HEK293 (cell line): Measurements from ENCODE around the gene KCNJ14.
A peak's percentile ranks its signal among the peaks of the same experiment; 100 is the strongest.

Experiments
- CTCF ChIA-PET: fragments of 350-600 bp; formaldehyde crosslinking; extraction: SDS; loops from one replicate; lab custom pipeline; 2021; ENCODE audit warnings: antibody characterized with exemption; lab: Yijun Ruan, JAX
- POLR2A ChIA-PET: fragments of 300-600 bp; formaldehyde crosslinking; extraction: SDS; loops from one replicate; lab custom pipeline; 2020; ENCODE audit warnings: antibody characterized with exemption, inconsistent platforms; lab: Yijun Ruan, JAX
- H3K27ac ChIP-seq: fragments of 200-500 bp; sonication (Bioruptor generic); 2 replicates; pipeline ENCODE4 v1.5.1; 2014; ENCODE audit warnings: low read depth, low read length, control low read depth, inconsistent platforms; ENCODE audit errors: extremely low read depth
- H3K36me3 ChIP-seq, 2 experiments: fragments of 200-500 bp in 1 of 2; sonication (Bioruptor generic) in 1 of 2; 1 replicate in 1 of 2; 2 replicates in 1 of 2; pipeline ENCODE4 v1.5.1; 2014 to 2017; ENCODE audit warnings: inconsistent platforms in 2 of 2, low read length in 2 of 2; ENCODE audit not compliant: control insufficient read depth in 2 of 2, insufficient read depth in 1 of 2
- H3K4me1 ChIP-seq: fragments of 200-500 bp; sonication (Bioruptor generic); 2 replicates; pipeline ENCODE4 v1.5.1; 2014; ENCODE audit warnings: mild to moderate bottlenecking, low read length, inconsistent platforms; ENCODE audit not compliant: control insufficient read depth, insufficient read depth
- H3K4me3 ChIP-seq: 2 replicates; pipeline ENCODE4 v1.5.1; 2011; ENCODE audit warnings: low read depth, mild to moderate bottlenecking, control low read depth, low read length, moderate library complexity
- H3K9me3 ChIP-seq: fragments of 200-500 bp; sonication (Bioruptor generic); 2 replicates; pipeline ENCODE4 v1.5.1; 2014; ENCODE audit warnings: low read depth, low read length, inconsistent platforms; ENCODE audit not compliant: control insufficient read depth, insufficient read depth
- BCL11A ChIP-seq: fragments of 450-650 bp; formaldehyde crosslinking; IDR thresholded peaks from 2 replicates; pipeline ENCODE4 v1.5.1; 2016; ENCODE audit warnings: low read depth, missing biosample characterization, missing genetic modification characterization
- GLIS1 ChIP-seq: fragments of 450-650 bp; formaldehyde crosslinking; IDR thresholded peaks from 2 replicates; pipeline ENCODE4 v1.5.1; 2016; ENCODE audit warnings: missing biosample characterization, missing genetic modification characterization
- GLIS2 ChIP-seq: fragments of 450-650 bp; formaldehyde crosslinking; IDR thresholded peaks from 2 replicates; pipeline ENCODE4 v1.5.1; 2016; ENCODE audit warnings: missing biosample characterization, missing genetic modification characterization
- HOXC10 ChIP-seq: sonication (generic); formaldehyde crosslinking; IDR thresholded peaks from 2 replicates; pipeline ENCODE4 v1.8.1; 2023; ENCODE audit warnings: mild to moderate bottlenecking, missing genetic modification reagents
- HOXD13 ChIP-seq: sonication (generic); formaldehyde crosslinking; IDR thresholded peaks from 2 replicates; pipeline ENCODE4 v1.8.0; 2022; ENCODE audit warnings: missing genetic modification reagents, borderline replicate concordance
- IKZF3 ChIP-seq: fragments of 450-650 bp; IDR thresholded peaks from 2 replicates; pipeline ENCODE4 v1.5.0; 2018; ENCODE audit warnings: missing biosample characterization, mild to moderate bottlenecking, missing genetic modification characterization, moderate library complexity
- KLF9 ChIP-seq: fragments of 450-650 bp; formaldehyde crosslinking; IDR thresholded peaks from 2 replicates; pipeline ENCODE4 v1.5.1; 2016; ENCODE audit warnings: missing biosample characterization, missing genetic modification characterization, low read depth
- PRDM1 ChIP-seq: fragments of 450-650 bp; formaldehyde crosslinking; IDR thresholded peaks from 2 replicates; pipeline ENCODE4; 2016; ENCODE audit warnings: missing biosample characterization, missing genetic modification characterization
- SCRT1 ChIP-seq: fragments of 450-650 bp; formaldehyde crosslinking; IDR thresholded peaks from 2 replicates; pipeline ENCODE4 v1.5.1; 2016; ENCODE audit warnings: missing biosample characterization, missing genetic modification characterization, borderline replicate concordance
- SP2 ChIP-seq: fragments of 450-650 bp; formaldehyde crosslinking; IDR thresholded peaks from 2 replicates; pipeline ENCODE4 v1.5.1; 2016; ENCODE audit warnings: missing biosample characterization, missing genetic modification characterization
- TRIM28 ChIP-seq: IDR thresholded peaks from 2 replicates; pipeline ENCODE4 v1.6.1; 2011; ENCODE audit warnings: low read length, control low read depth, borderline replicate concordance
- ZBTB10 ChIP-seq: fragments of 450-650 bp; formaldehyde crosslinking; IDR thresholded peaks from 2 replicates; pipeline ENCODE4 v1.5.1; 2016; ENCODE audit warnings: missing biosample characterization, missing genetic modification characterization
- ZFHX2 ChIP-seq: fragments of 450-650 bp; formaldehyde crosslinking; conservative IDR thresholded peaks from 2 replicates; pipeline ENCODE4 v1.5.1; 2016; ENCODE audit warnings: missing biosample characterization, missing genetic modification characterization
- ZIC2 ChIP-seq: fragments of 450-650 bp; formaldehyde crosslinking; IDR thresholded peaks from 2 replicates; pipeline ENCODE4 v1.5.1; 2016; ENCODE audit warnings: missing biosample characterization, missing genetic modification characterization
- ZNF112 ChIP-seq: fragments of 450-650 bp; formaldehyde crosslinking; IDR thresholded peaks from 2 replicates; pipeline ENCODE4 v1.5.0; 2017; ENCODE audit warnings: missing biosample characterization, missing genetic modification characterization
- ZNF138 ChIP-seq: fragments of 450-650 bp; formaldehyde crosslinking; IDR thresholded peaks from 2 replicates; pipeline ENCODE4 v1.5.1; 2016; ENCODE audit warnings: missing biosample characterization, missing genetic modification characterization, borderline replicate concordance
- ZNF174 ChIP-seq: fragments of 450-650 bp; formaldehyde crosslinking; IDR thresholded peaks from 2 replicates; pipeline ENCODE4 v1.5.0; 2017; ENCODE audit warnings: missing biosample characterization, mild to moderate bottlenecking, missing genetic modification characterization
- ZNF623 ChIP-seq: fragments of 450-650 bp; formaldehyde crosslinking; IDR thresholded peaks from 2 replicates; pipeline ENCODE4 v1.5.1; 2016; ENCODE audit warnings: missing biosample characterization, missing genetic modification characterization
- ZNF658 ChIP-seq: fragments of 450-650 bp; formaldehyde crosslinking; IDR thresholded peaks from 2 replicates; pipeline ENCODE4; 2016; ENCODE audit warnings: missing biosample characterization, missing genetic modification characterization
- ZNF664 ChIP-seq: fragments of 450-650 bp; formaldehyde crosslinking; IDR thresholded peaks from 2 replicates; pipeline ENCODE4 v1.5.1; 2016; ENCODE audit warnings: missing biosample characterization, missing genetic modification characterization
- ZSCAN30 ChIP-seq: fragments of 450-650 bp; IDR thresholded peaks from 2 replicates; pipeline ENCODE4 v1.5.1; 2018; ENCODE audit warnings: missing biosample characterization, mild to moderate bottlenecking, missing genetic modification characterization, moderate library complexity
- ZSCAN4 ChIP-seq: fragments of 450-650 bp; formaldehyde crosslinking; IDR thresholded peaks from 2 replicates; pipeline ENCODE4 v1.5.1; 2017; ENCODE audit warnings: missing biosample characterization, missing genetic modification characterization
- TF ChIP-seq, protein P1 (sequence below): fragments of 450-650 bp; formaldehyde crosslinking; IDR thresholded peaks from 2 replicates; pipeline ENCODE4 v1.5.1; 2016; ENCODE audit warnings: missing biosample characterization, missing genetic modification characterization

KCNJ14 gene

DNA sequence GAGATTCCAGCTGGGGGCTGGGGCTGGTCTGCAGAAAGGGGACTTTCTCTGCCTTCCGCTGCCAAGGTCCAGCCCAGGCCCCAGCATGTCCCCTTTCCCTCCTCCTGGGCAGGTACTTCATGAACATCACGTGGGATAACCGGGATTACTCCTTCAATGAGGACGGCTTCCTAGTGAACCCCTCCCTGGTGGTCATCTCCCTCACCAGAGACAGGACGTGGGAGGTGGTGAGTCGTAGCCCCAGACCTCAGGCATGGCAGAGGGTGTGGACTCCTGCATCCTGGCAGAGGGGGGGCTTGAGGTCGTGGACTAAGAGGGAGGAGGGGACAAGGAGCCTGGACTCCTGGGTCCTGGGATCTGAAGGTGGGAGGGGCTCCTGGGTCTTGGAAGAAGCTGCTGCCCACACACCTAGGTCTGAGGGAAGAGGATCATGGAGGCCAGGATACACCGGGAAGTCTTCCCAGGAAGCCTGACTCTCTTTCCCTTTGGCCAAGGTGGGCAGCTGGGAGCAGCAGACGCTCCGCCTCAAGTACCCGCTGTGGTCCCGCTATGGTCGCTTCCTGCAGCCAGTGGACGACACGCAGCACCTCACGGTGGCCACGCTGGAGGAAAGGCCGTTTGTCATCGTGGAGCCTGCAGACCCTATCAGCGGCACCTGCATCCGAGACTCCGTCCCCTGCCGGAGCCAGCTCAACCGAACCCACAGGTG lies 41.3 kb upstream of the KCNJ14 start:
- Histone ChIP-seq H3K36me3 (no peaks in the 10 kb centered on the region), H3K4me3 (no peak overlapping the region), H3K9me3 (no peaks in the 10 kb centered on the region), H3K4me1 (peaks cover 8% of the 10 kb centered on the region; the same call in 1 of the 2 replicates), H3K27ac (peak overlapping the region; percentile 22; the same call in 1 of the 2 replicates)
- TF ChIP-seq ZFHX2 (tag by site-specific recombination) (peak; percentile 60), ZSCAN30 (no peak), ZSCAN4 (no peak), ZNF664 (tag by site-specific recombination) (no peak), GLIS2 (tag by site-specific recombination) (peak; percentile 40), IKZF3 (tag by site-specific recombination) (peak; percentile 33; the same call in 1 of the 2 replicates), HOXC10 (no peak), PRDM1 (tag by site-specific recombination) (peak; percentile 27; the same call in 1 of the 2 replicates), ZNF658 (tag by site-specific recombination) (no peak), ZNF623 (tag by site-specific recombination) (no peak), ZIC2 (tag by site-specific recombination) (peak; percentile 34; the same call in 1 of the 2 replicates), GLIS1 (tag by site-specific recombination) (peak; percentile 95), ZNF138 (no peak), SCRT1 (no peak), BCL11A (no peak), HOXD13 (no peak)
- TF ChIP-seq, protein P1, sequence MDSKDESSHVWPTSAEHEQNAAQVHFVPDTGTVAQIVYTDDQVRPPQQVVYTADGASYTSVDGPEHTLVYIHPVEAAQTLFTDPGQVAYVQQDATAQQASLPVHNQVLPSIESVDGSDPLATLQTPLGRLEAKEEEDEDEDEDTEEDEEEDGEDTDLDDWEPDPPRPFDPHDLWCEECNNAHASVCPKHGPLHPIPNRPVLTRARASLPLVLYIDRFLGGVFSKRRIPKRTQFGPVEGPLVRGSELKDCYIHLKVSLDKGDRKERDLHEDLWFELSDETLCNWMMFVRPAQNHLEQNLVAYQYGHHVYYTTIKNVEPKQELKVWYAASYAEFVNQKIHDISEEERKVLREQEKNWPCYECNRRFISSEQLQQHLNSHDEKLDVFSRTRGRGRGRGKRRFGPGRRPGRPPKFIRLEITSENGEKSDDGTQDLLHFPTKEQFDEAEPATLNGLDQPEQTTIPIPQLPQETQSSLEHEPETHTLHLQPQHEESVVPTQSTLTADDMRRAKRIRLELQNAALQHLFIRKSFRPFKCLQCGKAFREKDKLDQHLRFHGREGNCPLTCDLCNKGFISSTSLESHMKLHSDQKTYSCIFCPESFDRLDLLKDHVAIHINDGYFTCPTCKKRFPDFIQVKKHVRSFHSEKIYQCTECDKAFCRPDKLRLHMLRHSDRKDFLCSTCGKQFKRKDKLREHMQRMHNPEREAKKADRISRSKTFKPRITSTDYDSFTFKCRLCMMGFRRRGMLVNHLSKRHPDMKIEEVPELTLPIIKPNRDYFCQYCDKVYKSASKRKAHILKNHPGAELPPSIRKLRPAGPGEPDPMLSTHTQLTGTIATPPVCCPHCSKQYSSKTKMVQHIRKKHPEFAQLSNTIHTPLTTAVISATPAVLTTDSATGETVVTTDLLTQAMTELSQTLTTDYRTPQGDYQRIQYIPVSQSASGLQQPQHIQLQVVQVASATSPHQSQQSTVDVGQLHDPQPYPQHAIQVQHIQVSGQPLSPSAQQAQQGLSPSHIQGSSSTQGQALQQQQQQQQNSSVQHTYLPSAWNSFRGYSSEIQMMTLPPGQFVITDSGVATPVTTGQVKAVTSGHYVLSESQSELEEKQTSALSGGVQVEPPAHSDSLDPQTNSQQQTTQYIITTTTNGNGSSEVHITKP (tag by site-specific recombination), result peak; percentile 78
- CTCF ChIA-PET, result interaction anchor here (0.5 to 2.7 kb wide), 7 partner anchors 8 to 362 kb away, joined by 3 to 10 read pairs (median 4); partner anchors contain the start of gene KDELR1
- POLR2A ChIA-PET, result interaction anchor here (0.6 to 1.6 kb wide), 7 partner anchors 18 to 207 kb away, joined by 3 to 9 read pairs (median 4); partner anchors contain the start of genes KDELR1, SYNGR4 and TMEM143

DNA sequence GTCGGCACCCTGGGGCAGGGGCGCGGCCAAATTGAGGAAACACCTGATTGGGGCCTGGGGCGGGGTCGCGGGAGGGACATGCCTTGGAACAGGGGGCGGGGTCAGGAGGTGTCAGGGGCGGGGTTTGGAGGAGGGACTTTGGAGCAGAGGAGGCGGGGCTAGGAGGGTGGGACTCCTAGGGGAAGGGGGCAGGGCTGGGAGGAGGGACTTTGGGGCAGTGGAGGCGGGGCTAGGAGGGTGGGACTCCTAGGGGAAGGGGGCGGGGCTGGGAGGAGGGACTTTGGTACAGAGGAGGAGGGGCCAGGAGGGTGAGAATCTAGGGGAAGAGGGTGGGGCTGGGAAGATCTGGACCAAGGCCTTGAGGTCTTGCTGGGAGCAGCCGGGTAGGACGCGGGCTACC lies 40.0 kb upstream of the KCNJ14 start:
- TF ChIP-seq ZIC2 (tag by site-specific recombination) (no peak), ZNF174 (tag by site-specific recombination) (no peak), TRIM28 (no peak), ZNF112 (tag by site-specific recombination) (no peak), ZBTB10 (tag by site-specific recombination) (no peak), KLF9 (tag by site-specific recombination) (0 out of 2 replicates have a peak, but pooled peaks have one; percentile 14), SP2 (tag by site-specific recombination) (peak; percentile 6; the same call in 1 of the 2 replicates)
- Histone ChIP-seq H3K36me3 (no peaks in the 10 kb centered on the region), H3K9me3 (no peaks in the 10 kb centered on the region), H3K4me3 (no peak overlapping the region), H3K4me1 (peaks cover 8% of the 10 kb centered on the region; the same call in 1 of the 2 replicates), H3K27ac (no peak overlapping the region)
- CTCF ChIA-PET, result interaction anchor here (1.8 to 2.7 kb wide), 2 partner anchors 10 to 24 kb away, joined by 4 to 10 read pairs; partner anchors contain the start of gene KDELR1
- POLR2A ChIA-PET, result interaction anchor here (1.1 to 1.6 kb wide), 3 partner anchors 24 to 54 kb away, joined by 4 to 9 read pairs (median 6); partner anchors contain the start of genes KDELR1, SYNGR4 and TMEM143
